GM19023 (cell line): ENCODE data around the gene KRTDAP.

Experiments used
- ATAC-seq: cut with Tn5 transposase; IDR thresholded peaks from one replicate; pipeline ENCODE4 v1.9.1; 2021; ENCODE audit warnings: mild to moderate bottlenecking, moderate library complexity; ENCODE audit not compliant: unreplicated experiment

Gene KRTDAP, protein sequence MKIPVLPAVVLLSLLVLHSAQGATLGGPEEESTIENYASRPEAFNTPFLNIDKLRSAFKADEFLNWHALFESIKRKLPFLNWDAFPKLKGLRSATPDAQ

GRCh38 chr19:35490364-35490763 is at the start of gene KRTDAP:
Gene KRTDAP (minus strand): TSS chr19:35490464. CDS start chr19:35490442, 22 bp downstream.
- no peak for ATAC-seq

GRCh38 chr19:35539850-35540249 is 49.6 kb upstream of the KRTDAP start:
- no peak for ATAC-seq

DNA sequence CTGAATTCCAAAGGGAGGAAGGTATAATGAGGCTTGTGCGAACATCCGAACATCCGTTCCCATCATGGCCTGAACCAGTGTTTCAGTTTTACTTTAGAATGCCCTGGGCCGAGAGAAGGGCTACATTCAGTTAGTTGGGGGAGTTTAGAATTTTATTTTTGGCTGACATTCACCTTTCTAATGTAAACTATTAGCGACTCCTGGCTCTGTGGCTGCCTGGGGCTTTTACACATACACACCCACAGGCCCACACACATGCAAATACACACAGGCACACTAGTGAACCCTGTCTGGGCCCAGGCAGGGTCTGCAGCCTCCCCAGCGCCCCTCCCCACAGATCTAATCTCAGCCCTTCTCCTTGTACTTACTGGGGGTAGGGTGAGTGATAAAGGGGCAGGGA is 49.0 kb upstream of the KRTDAP start:
- ATAC-seq: no peak

GRCh38 chr19:35534803-35535480 is 44.7 kb upstream of the KRTDAP start:
- no peak for ATAC-seq

- no peak for ATAC-seq
These were observed 43.6 kb upstream of the KRTDAP start for GRCh38 chr19:35533822-35534392.

DNA sequence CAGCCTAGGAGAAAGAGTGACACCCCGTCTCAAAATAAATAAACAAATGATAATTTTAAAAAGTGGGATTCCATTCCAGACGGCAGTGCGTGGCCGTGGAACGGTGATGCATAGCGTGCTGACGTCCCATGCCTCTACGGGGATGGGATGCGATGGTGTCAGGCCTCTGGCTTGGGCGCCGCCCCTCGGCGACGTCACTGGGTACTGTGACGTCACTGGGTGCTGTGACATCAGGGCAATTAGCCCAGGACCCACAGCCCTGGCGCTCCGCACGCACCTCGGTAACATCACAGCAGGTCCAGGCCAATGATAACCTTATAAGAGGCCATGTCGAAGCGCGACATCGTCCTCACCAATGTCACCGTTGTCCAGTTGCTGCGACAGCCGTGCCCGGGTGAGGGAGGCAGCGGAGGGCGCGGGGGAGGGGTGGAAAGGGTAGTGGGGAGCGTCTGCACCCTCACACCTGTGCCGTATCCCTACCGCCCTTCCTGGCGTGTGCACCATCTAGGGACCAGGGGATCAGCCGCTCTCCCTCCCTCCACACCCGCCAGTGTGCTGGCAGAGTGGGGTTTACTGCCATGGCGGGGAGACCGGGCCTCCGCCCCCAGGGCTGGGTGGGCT is 43.0 kb upstream of the KRTDAP start, which contains the start of gene GAPDHS:
TSS of gene GAPDHS (plus strand) at position 256 of the 621 bp plus-strand sequence. CDS start at position 328, 72 bp downstream.
- ATAC-seq: no peak

DNA sequence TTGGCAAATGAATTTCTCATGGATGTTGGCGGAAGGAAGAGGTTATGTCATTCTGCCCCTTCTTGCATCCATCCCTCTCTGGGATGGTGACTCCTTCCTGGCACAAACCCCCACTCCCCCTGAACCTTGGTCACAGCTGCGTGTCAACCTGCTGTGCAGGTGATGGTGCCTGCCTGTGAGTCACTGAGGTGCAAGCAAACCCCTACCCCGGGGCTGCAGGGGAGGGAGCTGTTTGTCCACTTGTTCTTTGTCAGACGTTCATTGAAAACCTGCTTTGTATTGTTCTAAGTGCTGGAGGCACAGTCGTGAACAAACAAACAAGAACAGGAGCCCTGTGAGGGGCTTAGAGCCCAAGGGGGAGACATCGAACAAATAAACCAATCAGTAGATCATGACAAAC is 41.0 kb upstream of the KRTDAP start:
- ATAC-seq: no peak

- no peak for ATAC-seq
These were observed 39.3 kb upstream of the KRTDAP start for GRCh38 chr19:35529241-35530218.

DNA sequence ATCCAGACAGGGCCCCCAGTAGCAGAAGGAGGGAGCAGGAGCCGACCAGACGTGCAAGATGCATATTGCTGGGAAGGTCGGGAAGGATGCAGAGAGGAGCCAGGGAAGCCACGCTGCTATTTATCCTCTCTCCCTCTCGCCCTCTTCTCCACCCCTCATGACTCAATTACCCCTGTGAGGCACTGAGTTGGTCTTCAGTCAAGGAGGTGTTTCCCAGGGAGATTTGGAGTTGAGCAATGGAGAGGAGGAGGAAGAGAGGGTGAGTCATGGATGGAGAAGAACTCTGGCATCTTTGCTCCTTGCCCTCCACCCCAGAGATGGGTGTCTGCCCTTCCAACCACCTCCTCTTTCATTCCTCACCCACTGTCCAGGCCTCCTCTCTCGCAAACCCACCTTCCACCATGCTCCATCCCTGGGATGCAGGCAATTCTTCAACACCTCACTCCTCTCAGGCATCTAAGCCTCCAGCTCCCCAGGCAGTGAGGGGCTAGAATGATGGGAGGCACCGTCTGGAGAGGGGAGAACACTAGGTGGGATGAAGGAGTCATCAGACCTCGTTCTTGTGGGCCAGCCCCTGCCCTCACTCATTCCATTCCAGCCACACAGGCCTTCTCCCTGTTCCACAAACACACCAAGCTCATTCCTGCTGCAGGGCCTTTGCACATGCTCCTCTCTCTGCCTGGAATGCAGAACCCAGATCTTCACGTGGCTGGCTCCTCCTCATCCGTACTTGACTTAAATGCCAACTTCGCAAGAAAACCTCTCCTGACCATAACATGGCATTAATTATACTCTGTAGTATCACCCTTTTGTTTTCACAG is 38.2 kb upstream of the KRTDAP start, which contains the start of gene SBSN:
TSS of gene SBSN (minus strand) at position 94 of the 821 bp plus-strand sequence. CDS start at position 64, 30 bp downstream.
- ATAC-seq: no peak

- no peak for ATAC-seq
These were observed 35.6 kb upstream of the KRTDAP start for GRCh38 chr19:35525873-35526272.

DNA sequence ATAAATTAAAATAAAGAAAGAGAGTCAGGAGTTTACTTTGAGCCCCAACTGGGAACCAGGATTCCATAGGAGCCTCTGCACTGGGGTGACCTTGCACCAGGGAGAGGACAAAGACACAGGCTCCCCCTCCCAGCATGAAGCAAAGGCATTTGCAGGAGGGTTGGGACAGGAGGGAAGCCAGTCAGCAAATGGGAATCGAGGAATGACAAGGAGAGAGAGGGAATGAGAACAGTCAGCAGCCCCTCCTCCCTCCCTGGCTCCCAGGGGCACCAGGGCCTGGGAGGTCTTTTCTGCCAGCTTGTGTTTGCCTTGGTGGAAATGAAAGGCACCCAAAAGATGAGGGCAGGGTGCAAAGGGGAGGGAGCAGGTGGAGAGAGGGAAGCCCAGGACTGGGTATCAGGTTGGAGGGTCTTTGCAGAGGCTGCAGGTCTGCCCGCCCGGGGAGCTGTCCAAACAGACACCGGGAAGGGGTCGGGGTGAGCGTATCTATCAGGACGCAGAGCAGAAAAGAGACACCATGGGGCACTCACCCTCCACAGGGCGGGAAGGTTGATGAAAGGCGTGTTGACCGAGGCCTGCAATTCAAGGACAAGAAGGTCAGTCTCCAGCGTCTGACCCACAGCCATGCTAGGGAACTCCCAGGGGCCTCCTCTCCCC is 34.0 kb upstream of the KRTDAP start:
- ATAC-seq: no peak

DNA sequence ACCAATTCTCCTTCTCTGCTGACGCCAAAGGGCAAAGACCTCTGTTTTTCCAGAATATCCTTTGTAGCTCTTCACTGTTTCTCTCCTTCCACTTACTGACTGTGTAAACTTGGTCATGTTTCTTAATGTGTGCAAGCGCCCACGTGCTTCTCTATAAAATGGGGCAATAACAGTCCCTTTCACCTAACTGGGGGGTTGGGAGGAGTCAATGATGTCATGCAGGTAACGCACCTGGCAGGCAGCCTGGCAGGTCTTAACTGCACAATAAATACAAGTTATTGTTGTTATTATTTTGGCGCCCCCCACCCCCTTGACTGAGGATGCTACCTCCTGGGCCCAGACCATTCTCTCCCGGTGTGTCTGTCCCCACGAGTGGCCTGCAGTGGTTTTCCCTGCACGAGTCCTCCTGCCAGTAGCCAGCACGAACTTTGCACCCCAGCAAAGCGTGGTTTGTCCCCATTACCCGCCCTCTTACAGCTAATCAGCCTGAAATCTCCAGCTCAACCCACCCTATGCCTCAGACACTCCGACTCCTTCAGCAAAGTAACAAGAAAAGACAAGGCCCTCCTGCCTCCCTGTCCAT is 32.6 kb upstream of the KRTDAP start:
- no peak for ATAC-seq

DNA sequence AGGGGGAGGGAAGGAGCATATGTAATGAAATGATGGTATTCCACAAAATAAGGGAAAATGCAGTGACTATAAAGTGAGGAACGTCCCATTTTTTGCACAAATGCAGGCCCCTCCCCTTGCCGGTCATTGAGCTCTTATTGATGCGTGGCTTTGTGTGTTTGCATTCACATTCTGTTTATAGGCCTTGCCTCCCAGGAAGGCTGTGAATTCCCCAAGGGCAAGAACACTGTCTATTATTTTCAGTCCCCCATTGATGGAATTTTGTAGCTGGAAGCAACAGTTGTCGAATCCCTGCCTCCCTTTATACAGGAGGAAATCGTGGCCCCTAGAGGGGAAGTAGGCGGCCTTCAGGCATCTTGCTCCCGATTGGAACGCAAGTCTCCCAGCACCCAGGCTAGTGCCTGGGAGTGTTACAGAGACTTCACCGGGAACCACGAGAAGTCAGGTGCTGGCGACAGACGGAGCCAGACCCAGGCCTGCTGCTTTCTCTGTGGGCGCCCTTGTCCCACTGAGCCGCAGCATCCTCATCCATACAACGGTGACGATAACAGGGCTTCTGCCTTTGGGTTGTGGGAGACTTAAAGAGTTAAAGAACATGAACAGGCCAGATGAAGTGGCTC is 31.0 kb upstream of the KRTDAP start:
- no peak for ATAC-seq

DNA sequence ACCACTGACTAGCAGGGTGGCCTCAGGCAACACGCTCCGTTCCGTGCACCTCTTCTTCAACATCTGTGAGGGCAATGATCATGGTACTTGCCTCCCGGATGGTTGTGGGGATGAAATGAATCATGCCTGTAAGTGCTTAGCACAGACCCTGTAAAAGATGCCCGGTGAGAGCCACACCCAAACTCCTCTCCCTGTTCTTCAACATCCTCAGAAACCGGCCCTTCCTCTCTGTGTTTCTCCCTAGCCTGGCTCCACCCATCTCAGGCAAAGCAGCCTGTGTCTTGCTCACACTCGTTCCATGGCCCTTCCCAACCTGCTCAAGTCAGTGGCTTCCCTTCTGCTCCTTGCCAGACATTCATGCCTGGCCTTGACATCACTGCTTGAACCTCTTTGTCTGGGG is 29.0 kb upstream of the KRTDAP start:
- ATAC-seq: no peak

GRCh38 chr19:35518313-35518712 is 28.0 kb upstream of the KRTDAP start:
- no peak for ATAC-seq

DNA sequence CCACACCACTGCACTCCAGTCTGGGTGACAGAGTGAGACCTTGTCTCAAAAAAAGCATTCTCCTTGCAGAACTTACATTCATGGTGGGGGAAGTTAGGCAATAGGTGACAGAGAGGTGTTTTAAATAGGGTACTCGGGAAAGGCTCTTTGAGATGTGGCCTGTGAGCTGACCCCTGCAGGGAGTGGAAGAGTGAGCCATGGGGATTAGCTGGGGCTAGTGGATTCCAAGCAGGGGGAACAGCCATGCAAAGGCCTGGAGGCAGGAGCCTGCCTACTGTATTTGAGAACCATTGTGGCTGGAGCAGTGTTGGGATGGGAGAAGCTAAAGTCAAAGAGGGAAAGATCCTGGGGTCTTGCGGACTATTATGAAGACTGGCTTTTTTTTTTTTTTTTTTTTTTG is 27.1 kb upstream of the KRTDAP start:
- no peak for ATAC-seq

DNA sequence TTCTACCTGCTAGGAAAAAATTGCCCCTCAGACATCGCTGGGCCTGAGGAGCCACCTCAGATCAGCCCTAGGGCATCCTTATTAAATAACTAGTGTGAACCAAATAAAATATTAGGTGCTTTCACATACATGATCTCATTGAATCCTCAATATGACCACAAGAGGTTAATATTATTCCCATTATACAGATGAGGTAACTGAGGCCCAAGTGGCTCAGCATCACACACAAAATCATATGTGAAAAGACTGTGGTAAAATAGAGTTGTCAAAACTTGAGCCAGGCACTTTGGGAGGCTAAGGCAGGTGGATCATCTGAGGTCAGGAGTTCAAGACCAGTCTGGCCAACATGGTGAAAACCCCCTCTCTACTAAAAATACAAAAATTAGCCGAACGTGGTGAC is 26.0 kb upstream of the KRTDAP start:
- ATAC-seq: no peak

DNA sequence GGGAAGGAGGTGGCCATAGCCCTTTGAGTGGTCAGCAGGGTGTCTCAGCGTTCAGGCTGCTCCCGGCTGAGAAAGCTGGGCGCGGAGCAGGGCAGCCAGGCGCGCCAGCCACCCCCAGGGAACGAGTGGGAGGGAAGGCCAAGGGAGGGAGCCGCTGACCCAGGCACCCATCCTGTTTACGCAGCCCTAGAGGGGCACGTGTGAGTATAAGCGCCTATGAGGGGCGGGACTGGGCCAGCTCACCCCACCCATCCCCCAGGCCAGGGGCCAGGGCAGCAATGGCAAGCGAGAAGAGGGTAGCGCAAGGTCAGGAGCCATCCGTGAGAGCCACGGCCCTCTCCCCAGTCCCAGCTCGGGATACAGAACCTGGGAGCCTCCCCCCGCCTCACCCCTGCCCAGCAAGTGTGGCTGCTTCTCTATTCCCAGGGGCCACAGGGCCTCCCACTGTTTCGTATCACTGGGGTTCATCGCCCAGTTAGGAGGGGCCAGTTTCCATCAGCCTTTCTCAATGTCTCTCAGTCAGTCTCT is 24.1 kb upstream of the KRTDAP start:
- ATAC-seq: no peak
